HepG2 (cell line): ENCODE data around the gene ARRDC4. TPM values are rescaled to one million over a fixed set of nuclear protein-coding genes. Genes with fewer than 3 reads are reported as not detected.

Experiments used
- ATF1 ChIP-seq: IDR thresholded peaks from 2 replicates; pipeline ENCODE4 v1.6.1; 2016; ENCODE audit warnings: mild to moderate bottlenecking, control low read depth
- CREM ChIP-seq, 2 experiments: sonication (generic) in 1 of 2; formaldehyde crosslinking in 1 of 2; IDR thresholded peaks; 2 replicates each; pipeline versions ENCODE4 v1.4.0 to v1.6.1; 2016 to 2020; ENCODE audit warnings: antibody characterized with exemption in 1 of 2, mild to moderate bottlenecking in 1 of 2, missing genetic modification reagents in 1 of 2
- ELF1 ChIP-seq: sonication (generic); formaldehyde crosslinking; IDR thresholded peaks from 2 replicates; pipeline ENCODE4 v1.4.0; 2020; ENCODE audit warnings: missing genetic modification reagents
- FOXA3 ChIP-seq: IDR thresholded peaks from 2 replicates; pipeline ENCODE4 v1.6.1; 2016; ENCODE audit warnings: missing genetic modification reagents, missing compliant biosample characterization
- KDM3A ChIP-seq: IDR thresholded peaks from 2 replicates; pipeline ENCODE4 v1.6.1; 2018; ENCODE audit warnings: low read depth, missing compliant biosample characterization
- KLF12 ChIP-seq: sonication (generic); formaldehyde crosslinking; IDR thresholded peaks from 2 replicates; pipeline ENCODE4 v1.4.0; 2020; ENCODE audit warnings: missing genetic modification reagents, borderline replicate concordance
- MXD4 ChIP-seq: IDR thresholded peaks from 2 replicates; pipeline ENCODE4 v1.6.1; 2016; ENCODE audit warnings: mild to moderate bottlenecking, missing biosample characterization, missing genetic modification reagents
- NCOA5 ChIP-seq: sonication (generic); formaldehyde crosslinking; IDR thresholded peaks from 2 replicates; pipeline ENCODE4 v1.4.0; 2020; ENCODE audit warnings: missing genetic modification reagents
- NFE2L2 ChIP-seq: fragments of 150-350 bp; IDR thresholded peaks from 2 replicates; pipeline ENCODE4 v1.6.1; 2014; ENCODE audit warnings: low read length
- RAD21 ChIP-seq: fragments of 450-650 bp; formaldehyde crosslinking; IDR thresholded peaks from 2 replicates; pipeline ENCODE4 v1.5.0; 2020; ENCODE audit warnings: mild to moderate bottlenecking
- RBAK ChIP-seq: sonication (generic); formaldehyde crosslinking; IDR thresholded peaks from 2 replicates; pipeline ENCODE4 v1.5.1; 2020; ENCODE audit warnings: mild to moderate bottlenecking, missing genetic modification reagents
- TBX3 ChIP-seq: fragments of 450-650 bp; IDR thresholded peaks from 2 replicates; pipeline ENCODE4 v1.6.1; 2017; ENCODE audit warnings: antibody characterized with exemption, mild to moderate bottlenecking, inconsistent platforms, borderline replicate concordance
- TFE3 ChIP-seq: IDR thresholded peaks from 2 replicates; pipeline ENCODE4 v1.6.1; 2016
- ZC3H4 ChIP-seq: sonication (generic); formaldehyde crosslinking; IDR thresholded peaks from 2 replicates; pipeline ENCODE4 v1.4.0; 2020; ENCODE audit warnings: missing genetic modification reagents, borderline replicate concordance
- ZNF333 ChIP-seq: sonication (generic); formaldehyde crosslinking; IDR thresholded peaks from 2 replicates; pipeline ENCODE4 v1.4.0; 2020; ENCODE audit warnings: mild to moderate bottlenecking, missing genetic modification reagents, borderline replicate concordance
- ZNF383 ChIP-seq: sonication (generic); formaldehyde crosslinking; IDR thresholded peaks from 2 replicates; pipeline ENCODE4 v1.4.0; 2020; ENCODE audit warnings: missing genetic modification reagents, mild to moderate bottlenecking, borderline replicate concordance
- ZNF432 ChIP-seq: sonication (generic); formaldehyde crosslinking; IDR thresholded peaks from 2 replicates; pipeline ENCODE4 v1.5.0; 2020; ENCODE audit warnings: missing genetic modification reagents, mild to moderate bottlenecking, borderline replicate concordance
- ZNF451 ChIP-seq: sonication (generic); formaldehyde crosslinking; IDR thresholded peaks from 2 replicates; pipeline ENCODE4 v1.5.0; 2020; ENCODE audit warnings: mild to moderate bottlenecking, missing genetic modification reagents
- ZNF562 ChIP-seq: sonication (generic); formaldehyde crosslinking; IDR thresholded peaks from 2 replicates; pipeline ENCODE4 v1.8.0; 2022; ENCODE audit warnings: missing genetic modification reagents, borderline replicate concordance
- ZNF572 ChIP-seq: sonication (generic); formaldehyde crosslinking; IDR thresholded peaks from 2 replicates; pipeline ENCODE4 v1.5.1; 2020; ENCODE audit warnings: mild to moderate bottlenecking, missing genetic modification reagents
- polyA plus RNA-seq, 8 experiments: library from polyadenylated mRNA; depleted of rRNA in 3 of 8; stranded (reverse) in 7 of 8; unstranded in 1 of 8; fragments of >200 nt; fragmentation: Illumina TruSeq in 4 of 8; extraction: Trizol in 4 of 8; gene quantifications; 2 replicates each; pipeline versions ENCODE4 v1.2.1 to v1.2.3, GENCODE V29; 2011 to 2016; ENCODE audit warnings: low read depth in 4 of 8, missing spikeins in 1 of 8, mixed read lengths in 1 of 8; ENCODE audit not compliant: insufficient read depth in 1 of 8
- total RNA-seq, 5 experiments: library from RNA; depleted of rRNA; stranded (reverse); fragments of >200 nt; fragmentation: Illumina TruSeq; extraction: Trizol; gene quantifications; 2 replicates each; pipeline ENCODE4 v1.2.3, GENCODE V29; 2016; ENCODE audit warnings: low read depth in 1 of 5
- TF ChIP-seq, protein P1 (sequence below): sonication (generic); formaldehyde crosslinking; IDR thresholded peaks from 2 replicates; pipeline ENCODE4 v1.8.0; 2022; ENCODE audit warnings: mild to moderate bottlenecking, missing genetic modification reagents, moderate library complexity
- TF ChIP-seq, protein P2 (sequence below): sonication (generic); formaldehyde crosslinking; IDR thresholded peaks from 2 replicates; pipeline ENCODE4 v1.5.1; 2020; ENCODE audit warnings: mild to moderate bottlenecking, moderate library complexity, missing genetic modification reagents
- TF ChIP-seq, protein P3 (sequence below): sonication (generic); formaldehyde crosslinking; IDR thresholded peaks from 2 replicates; pipeline ENCODE4 v1.5.1; 2020; ENCODE audit warnings: mild to moderate bottlenecking, missing genetic modification reagents, moderate library complexity

Gene ARRDC4
- total and polyA plus RNA-seq, 2 of the 13 experiments (the other 11 are each of a cell fraction or from before 2014, with no cell fraction given) = 1.5 to 2.5 TPM

DNA sequence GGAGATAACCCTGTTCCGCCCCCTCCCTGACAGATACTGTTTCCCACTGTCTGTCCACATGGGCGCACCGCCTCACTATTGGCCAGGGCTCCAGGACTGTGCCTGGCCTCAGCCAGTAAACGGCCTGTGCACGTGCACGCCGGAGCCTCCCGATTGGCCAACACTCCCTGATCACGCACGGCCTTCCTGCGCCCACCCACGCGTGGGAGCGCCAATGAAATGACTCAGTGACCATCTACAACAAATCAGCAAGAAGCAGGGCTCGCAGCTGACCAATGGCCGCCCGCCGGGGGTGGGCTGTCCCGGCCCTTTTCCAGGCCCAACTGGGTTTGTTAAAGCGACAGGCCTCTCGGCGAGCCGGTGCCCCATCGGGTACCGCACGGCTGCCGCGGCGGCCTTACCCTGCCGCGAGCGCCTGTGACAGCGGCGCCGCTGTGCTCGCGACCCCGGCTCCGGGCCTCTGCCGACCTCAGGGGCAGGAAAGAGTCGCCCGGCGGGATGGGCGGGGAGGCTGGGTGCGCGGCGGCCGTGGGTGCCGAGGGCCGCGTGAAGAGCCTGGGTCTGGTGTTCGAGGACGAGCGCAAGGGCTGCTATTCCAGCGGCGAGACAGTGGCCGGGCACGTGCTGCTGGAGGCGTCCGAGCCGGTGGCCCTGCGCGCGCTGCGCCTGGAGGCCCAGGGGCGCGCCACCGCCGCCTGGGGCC is at the start of gene ARRDC4 (continued):
- TF ChIP-seq RBAK (CRISPR knock-in tag) = no peak
- TF ChIP-seq ZNF562 (CRISPR knock-in tag) = no peak
- no peak for TF ChIP-seq NFE2L2
- TF ChIP-seq ZNF383 (CRISPR knock-in tag) = no peak
- TF ChIP-seq TBX3 = peak; percentile 79
- no peak for TF ChIP-seq ZC3H4 (CRISPR knock-in tag)
- TF ChIP-seq ZNF333 (CRISPR knock-in tag) = no peak
- TF ChIP-seq MXD4 (CRISPR knock-in tag) = peak; percentile 75
- TF ChIP-seq TFE3 (CRISPR knock-in tag) = no peak
- TF ChIP-seq, protein P1, sequence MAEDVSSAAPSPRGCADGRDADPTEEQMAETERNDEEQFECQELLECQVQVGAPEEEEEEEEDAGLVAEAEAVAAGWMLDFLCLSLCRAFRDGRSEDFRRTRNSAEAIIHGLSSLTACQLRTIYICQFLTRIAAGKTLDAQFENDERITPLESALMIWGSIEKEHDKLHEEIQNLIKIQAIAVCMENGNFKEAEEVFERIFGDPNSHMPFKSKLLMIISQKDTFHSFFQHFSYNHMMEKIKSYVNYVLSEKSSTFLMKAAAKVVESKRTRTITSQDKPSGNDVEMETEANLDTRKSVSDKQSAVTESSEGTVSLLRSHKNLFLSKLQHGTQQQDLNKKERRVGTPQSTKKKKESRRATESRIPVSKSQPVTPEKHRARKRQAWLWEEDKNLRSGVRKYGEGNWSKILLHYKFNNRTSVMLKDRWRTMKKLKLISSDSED = no peak
- 0 out of 2 replicates have a peak, but pooled peaks have one; percentile 53 for TF ChIP-seq KDM3A
- TF ChIP-seq KLF12 (CRISPR knock-in tag) = no peak
- TF ChIP-seq FOXA3 (CRISPR knock-in tag) = peak; percentile 77
- TF ChIP-seq CREM (IDR thresholded peaks at IDR 0.05) = peak; percentile 71
- TF ChIP-seq CREM (CRISPR knock-in tag; IDR thresholded peaks at IDR 0.05) = no peak
- TF ChIP-seq, protein P2, sequence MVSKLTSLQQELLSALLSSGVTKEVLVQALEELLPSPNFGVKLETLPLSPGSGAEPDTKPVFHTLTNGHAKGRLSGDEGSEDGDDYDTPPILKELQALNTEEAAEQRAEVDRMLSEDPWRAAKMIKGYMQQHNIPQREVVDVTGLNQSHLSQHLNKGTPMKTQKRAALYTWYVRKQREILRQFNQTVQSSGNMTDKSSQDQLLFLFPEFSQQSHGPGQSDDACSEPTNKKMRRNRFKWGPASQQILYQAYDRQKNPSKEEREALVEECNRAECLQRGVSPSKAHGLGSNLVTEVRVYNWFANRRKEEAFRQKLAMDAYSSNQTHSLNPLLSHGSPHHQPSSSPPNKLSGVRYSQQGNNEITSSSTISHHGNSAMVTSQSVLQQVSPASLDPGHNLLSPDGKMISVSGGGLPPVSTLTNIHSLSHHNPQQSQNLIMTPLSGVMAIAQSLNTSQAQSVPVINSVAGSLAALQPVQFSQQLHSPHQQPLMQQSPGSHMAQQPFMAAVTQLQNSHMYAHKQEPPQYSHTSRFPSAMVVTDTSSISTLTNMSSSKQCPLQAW (CRISPR knock-in tag) = peak; percentile 67; the same call in 1 of the 2 replicates
- no peak for TF ChIP-seq RAD21 (CRISPR knock-in tag)
- TF ChIP-seq ZNF572 (CRISPR knock-in tag) = no peak
- TF ChIP-seq ELF1 (CRISPR knock-in tag) = peak; percentile 60
- TF ChIP-seq NCOA5 (CRISPR knock-in tag) = no peak
- TF ChIP-seq ZNF432 = no peak
- no peak for TF ChIP-seq ZNF451 (CRISPR knock-in tag)
- no peak for TF ChIP-seq ATF1 (CRISPR knock-in tag)
- TF ChIP-seq, protein P3, sequence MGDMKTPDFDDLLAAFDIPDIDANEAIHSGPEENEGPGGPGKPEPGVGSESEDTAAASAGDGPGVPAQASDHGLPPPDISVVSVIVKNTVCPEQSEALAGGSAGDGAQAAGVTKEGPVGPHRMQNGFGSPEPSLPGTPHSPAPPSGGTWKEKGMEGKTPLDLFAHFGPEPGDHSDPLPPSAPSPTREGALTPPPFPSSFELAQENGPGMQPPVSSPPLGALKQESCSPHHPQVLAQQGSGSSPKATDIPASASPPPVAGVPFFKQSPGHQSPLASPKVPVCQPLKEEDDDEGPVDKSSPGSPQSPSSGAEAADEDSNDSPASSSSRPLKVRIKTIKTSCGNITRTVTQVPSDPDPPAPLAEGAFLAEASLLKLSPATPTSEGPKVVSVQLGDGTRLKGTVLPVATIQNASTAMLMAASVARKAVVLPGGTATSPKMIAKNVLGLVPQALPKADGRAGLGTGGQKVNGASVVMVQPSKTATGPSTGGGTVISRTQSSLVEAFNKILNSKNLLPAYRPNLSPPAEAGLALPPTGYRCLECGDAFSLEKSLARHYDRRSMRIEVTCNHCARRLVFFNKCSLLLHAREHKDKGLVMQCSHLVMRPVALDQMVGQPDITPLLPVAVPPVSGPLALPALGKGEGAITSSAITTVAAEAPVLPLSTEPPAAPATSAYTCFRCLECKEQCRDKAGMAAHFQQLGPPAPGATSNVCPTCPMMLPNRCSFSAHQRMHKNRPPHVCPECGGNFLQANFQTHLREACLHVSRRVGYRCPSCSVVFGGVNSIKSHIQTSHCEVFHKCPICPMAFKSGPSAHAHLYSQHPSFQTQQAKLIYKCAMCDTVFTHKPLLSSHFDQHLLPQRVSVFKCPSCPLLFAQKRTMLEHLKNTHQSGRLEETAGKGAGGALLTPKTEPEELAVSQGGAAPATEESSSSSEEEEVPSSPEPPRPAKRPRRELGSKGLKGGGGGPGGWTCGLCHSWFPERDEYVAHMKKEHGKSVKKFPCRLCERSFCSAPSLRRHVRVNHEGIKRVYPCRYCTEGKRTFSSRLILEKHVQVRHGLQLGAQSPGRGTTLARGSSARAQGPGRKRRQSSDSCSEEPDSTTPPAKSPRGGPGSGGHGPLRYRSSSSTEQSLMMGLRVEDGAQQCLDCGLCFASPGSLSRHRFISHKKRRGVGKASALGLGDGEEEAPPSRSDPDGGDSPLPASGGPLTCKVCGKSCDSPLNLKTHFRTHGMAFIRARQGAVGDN (CRISPR knock-in tag) = peak; percentile 78
